ENCODE measurements around the gene CHMP2A. TPM values are rescaled to one million over a fixed set of nuclear protein-coding genes. Genes with fewer than 3 reads are reported as not detected.

Gene CHMP2A
- total and polyA plus RNA-seq, 2 of the 8 experiments (the other 6 are each of a cell fraction or from before 2014, with no cell fraction given), result 70.0 to 132 TPM

- TF ChIP-seq, protein P1, sequence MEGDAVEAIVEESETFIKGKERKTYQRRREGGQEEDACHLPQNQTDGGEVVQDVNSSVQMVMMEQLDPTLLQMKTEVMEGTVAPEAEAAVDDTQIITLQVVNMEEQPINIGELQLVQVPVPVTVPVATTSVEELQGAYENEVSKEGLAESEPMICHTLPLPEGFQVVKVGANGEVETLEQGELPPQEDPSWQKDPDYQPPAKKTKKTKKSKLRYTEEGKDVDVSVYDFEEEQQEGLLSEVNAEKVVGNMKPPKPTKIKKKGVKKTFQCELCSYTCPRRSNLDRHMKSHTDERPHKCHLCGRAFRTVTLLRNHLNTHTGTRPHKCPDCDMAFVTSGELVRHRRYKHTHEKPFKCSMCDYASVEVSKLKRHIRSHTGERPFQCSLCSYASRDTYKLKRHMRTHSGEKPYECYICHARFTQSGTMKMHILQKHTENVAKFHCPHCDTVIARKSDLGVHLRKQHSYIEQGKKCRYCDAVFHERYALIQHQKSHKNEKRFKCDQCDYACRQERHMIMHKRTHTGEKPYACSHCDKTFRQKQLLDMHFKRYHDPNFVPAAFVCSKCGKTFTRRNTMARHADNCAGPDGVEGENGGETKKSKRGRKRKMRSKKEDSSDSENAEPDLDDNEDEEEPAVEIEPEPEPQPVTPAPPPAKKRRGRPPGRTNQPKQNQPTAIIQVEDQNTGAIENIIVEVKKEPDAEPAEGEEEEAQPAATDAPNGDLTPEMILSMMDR (IDR thresholded peaks at IDR 0.05; ENCODE audit: control extremely low read depth in 1 of 3, insufficient read depth in 1 of 3, low read depth in 1 of 3, low read length in 3 of 3), result no peak
- TF ChIP-seq SRF (IDR thresholded peaks at IDR 0.05; ENCODE audit: low read depth, low read length) (no peak), RAD21 (IDR thresholded peaks at IDR 0.05 in 1 of 2, conservative IDR thresholded peaks at IDR 0.05 in 1 of 2; ENCODE audit: low read depth in 2 of 2, low read length in 2 of 2) (no peak), SIX5 (IDR thresholded peaks at IDR 0.05; ENCODE audit: low read depth, low read length) (no peak), TEAD4 (IDR thresholded peaks at IDR 0.05; ENCODE audit: low read depth, low read length) (no peak), BACH1 (IDR thresholded peaks at IDR 0.05; ENCODE audit: low read length) (no peak), BCL11A (IDR thresholded peaks at IDR 0.05; ENCODE audit: low read depth in 2 of 2, low read length in 2 of 2) (no peak)
These were observed 5.8 kb downstream of the CHMP2A start (continued) for GRCh38 chr19:58548859-58549663.

Data from H1 (cell line).